Osteocyte (in vitro differentiated cells): Measurements from ENCODE around the gene NRN1. TPM values are rescaled to one million over a fixed set of nuclear protein-coding genes. Genes with fewer than 3 reads are reported as not detected.
"Not testable (repeated sequence)": the region's sequence is repeated elsewhere in the genome, so short reads cannot be mapped to it uniquely, and the experiment has no call there.

Source experiments
- DNase-seq: peaks from one replicate; pipeline ENCODE4 v3.0.0; 2021; ENCODE audit warnings: mixed read lengths; ENCODE audit not compliant: unreplicated experiment; ENCODE audit errors: extremely low spot score
- H3K27ac Mint-ChIP-seq: one replicate; pipeline ENCODE4 v1.8.0; 2021; ENCODE audit warnings: mild to moderate bottlenecking, mixed read lengths; ENCODE audit not compliant: unreplicated experiment
- H3K27me3 Mint-ChIP-seq: one replicate; pipeline ENCODE4 v1.8.0; 2021; ENCODE audit warnings: mixed read lengths; ENCODE audit not compliant: unreplicated experiment
- H3K36me3 Mint-ChIP-seq: one replicate; pipeline ENCODE4 v1.8.0; 2021; ENCODE audit warnings: mixed read lengths; ENCODE audit not compliant: unreplicated experiment
- H3K4me1 Mint-ChIP-seq: one replicate; pipeline ENCODE4 v1.8.0; 2021; ENCODE audit warnings: mixed read lengths; ENCODE audit not compliant: unreplicated experiment
- H3K4me3 Mint-ChIP-seq: one replicate; pipeline ENCODE4 v1.8.0; 2021; ENCODE audit warnings: mild to moderate bottlenecking, moderate library complexity, mixed read lengths; ENCODE audit not compliant: unreplicated experiment
- H3K9me3 Mint-ChIP-seq: one replicate; pipeline ENCODE4 v1.8.0; 2021; ENCODE audit warnings: mixed read lengths; ENCODE audit not compliant: unreplicated experiment
- CTCF ChIP-seq: fragments of 200-600 bp; sonication (generic); IDR thresholded peaks from 2 replicates; pipeline ENCODE4 v1.5.0; 2021; ENCODE audit warnings: antibody characterized with exemption, mild to moderate bottlenecking, moderate library complexity
- total RNA-seq: library from RNA; stranded (reverse); gene quantifications from 2 replicates; pipeline ENCODE4 v1.2.1, GENCODE V29; 2021

NRN1 gene
- total RNA-seq, 1 donor from 2014 or later, result not detected

- Mint-ChIP-seq H3K9me3 (no peaks in the 10 kb centered on the region), H3K4me1 (no peaks in the 10 kb centered on the region), H3K36me3 (no peaks in the 10 kb centered on the region), H3K4me3 (no peak overlapping the region), H3K27ac (no peak overlapping the region), H3K27me3 (peaks cover 21% of the 10 kb centered on the region)
- TF ChIP-seq CTCF, result no peak
- DNase-seq, result peak; percentile 49
Observed at GRCh38 chr6:5976811-5977210, 29.9 kb downstream of the NRN1 start.

DNA sequence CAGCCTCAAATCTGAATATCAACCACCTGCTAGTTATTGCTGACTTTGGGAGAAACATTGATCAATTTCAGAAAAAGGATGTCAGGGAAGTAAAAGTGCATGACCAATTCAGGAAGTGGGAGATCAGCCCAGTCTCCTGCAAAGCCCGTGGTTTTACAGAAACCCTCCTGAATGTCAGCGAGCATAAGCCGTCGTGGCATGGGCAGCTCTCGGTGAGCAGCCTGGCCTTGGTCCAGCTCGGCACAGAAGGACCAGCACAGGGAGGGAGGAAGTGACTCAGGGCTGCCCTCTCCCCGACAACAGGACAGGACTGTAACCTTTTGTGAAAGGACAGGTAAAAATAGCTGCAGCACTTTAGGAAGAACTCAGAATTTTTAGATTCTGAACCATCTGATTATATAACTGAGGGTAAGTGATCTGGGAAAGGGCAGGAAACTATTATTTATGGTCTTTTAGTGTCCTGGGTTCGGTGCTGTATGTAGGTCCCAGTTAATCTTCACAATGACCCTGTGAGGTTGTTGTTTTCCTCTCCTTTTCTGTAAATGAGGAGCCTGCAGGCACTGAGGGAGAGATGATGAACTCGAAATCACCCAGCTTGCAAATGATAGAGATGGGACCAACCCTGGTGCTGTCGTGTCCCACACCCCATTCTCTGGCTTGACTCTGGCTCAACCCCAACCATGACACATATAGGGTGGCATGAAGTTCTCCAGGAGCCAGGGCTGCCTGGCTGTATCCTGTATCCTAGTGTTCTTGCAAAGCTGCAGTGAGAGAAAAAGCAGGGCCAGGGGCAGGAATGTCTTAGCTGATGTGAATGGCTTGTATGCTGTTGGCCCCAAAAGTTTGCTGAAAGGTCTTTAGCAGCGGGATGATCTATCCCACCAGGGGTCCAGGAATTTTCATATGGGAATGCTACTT, 37.6 kb downstream of the NRN1 start:
- no peak overlapping the region for H3K27ac Mint-ChIP-seq
- H3K4me1 Mint-ChIP-seq, result no peaks in the 10 kb centered on the region
- peaks cover 3% of the 10 kb centered on the region for H3K27me3 Mint-ChIP-seq
- TF ChIP-seq CTCF, result no peak
- H3K9me3 Mint-ChIP-seq, result no peaks in the 10 kb centered on the region
- no peaks in the 10 kb centered on the region for H3K36me3 Mint-ChIP-seq
- no peak overlapping the region for H3K4me3 Mint-ChIP-seq
- no peak for DNase-seq

- not testable (repeated sequence) for H3K9me3 Mint-ChIP-seq, H3K36me3 Mint-ChIP-seq, H3K27me3 Mint-ChIP-seq
Observed at GRCh38 chr6:5968036-5968435, 38.7 kb downstream of the NRN1 start.

DNA sequence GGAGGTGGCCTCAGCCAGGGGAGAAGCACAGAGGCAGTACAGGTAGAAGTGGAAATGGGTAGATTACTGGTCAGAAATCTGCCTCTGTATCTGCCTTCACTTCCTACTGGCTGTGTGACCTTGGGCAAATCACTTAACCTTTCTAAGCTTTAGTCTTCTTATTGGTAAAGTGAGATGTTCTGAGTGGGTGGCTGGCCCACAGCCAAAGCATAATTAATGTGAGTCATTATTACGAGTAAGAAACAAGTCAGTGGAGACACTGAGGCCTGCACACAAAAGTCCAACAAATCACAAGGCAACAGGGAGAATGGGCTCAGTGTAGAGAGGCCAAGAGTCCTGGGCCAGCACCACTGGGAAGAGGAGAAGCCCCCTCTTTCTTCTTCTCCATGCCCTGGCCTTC, 39.1 kb downstream of the NRN1 start:
- Mint-ChIP-seq H3K27ac (no peak overlapping the region), H3K27me3 (peaks cover 3% of the 10 kb centered on the region), H3K4me1 (no peaks in the 10 kb centered on the region), H3K36me3 (no peaks in the 10 kb centered on the region), H3K9me3 (no peaks in the 10 kb centered on the region), H3K4me3 (no peak overlapping the region)
- no peak for DNase-seq
- no peak for TF ChIP-seq CTCF

More at GRCh38 chr6:5968036-5968435, 38.7 kb downstream of the NRN1 start:
- H3K4me3 Mint-ChIP-seq, DNase-seq, H3K4me1 Mint-ChIP-seq, H3K27ac Mint-ChIP-seq: not testable (repeated sequence)

- DNase-seq, result no peak
Observed at GRCh38 chr6:5962794-5963193, 43.9 kb downstream of the NRN1 start.

More at GRCh38 chr6:5962794-5963193, 43.9 kb downstream of the NRN1 start:
- no peak overlapping the region for H3K27ac Mint-ChIP-seq
- no peak overlapping the region for H3K4me3 Mint-ChIP-seq
- no peaks in the 10 kb centered on the region for H3K4me1 Mint-ChIP-seq
- no peaks in the 10 kb centered on the region for H3K9me3 Mint-ChIP-seq
- H3K27me3 Mint-ChIP-seq, result no peaks in the 10 kb centered on the region
- no peak for TF ChIP-seq CTCF
- no peaks in the 10 kb centered on the region for H3K36me3 Mint-ChIP-seq
